22Rv1 (cell line): ENCODE measurements around the gene KIF1C.

ENCODE experiments used
- CTCF ChIP-seq: fragments of 450-650 bp; IDR thresholded peaks from 2 replicates; pipeline ENCODE4 v1.5.1; 2017; ENCODE audit warnings: mild to moderate bottlenecking
- ZFX ChIP-seq: fragments of 450-650 bp; IDR thresholded peaks from 2 replicates; pipeline ENCODE4 v1.6.1; 2017; ENCODE audit warnings: antibody characterized with exemption, borderline replicate concordance

GRCh38 chr17:5049314-5049841 is 51.6 kb downstream of the KIF1C start:
- TF ChIP-seq CTCF (no peak), ZFX (no peak)
